Liver (tissue), 9 donors: ENCODE data around the gene SKI. TPM values are rescaled to one million over a fixed set of nuclear protein-coding genes. Genes with fewer than 3 reads are reported as not detected.

ENCODE experiments used
- DNase-seq: peaks from one replicate; pipeline ENCODE4 v3.0.0-alpha.2; 2017; ENCODE audit warnings: low spot score
- H3K27ac ChIP-seq, 2 donors: one replicate each; pipeline ENCODE4 v1.7.0; 2013; ENCODE audit warnings: inconsistent platforms in 2 of 2, low read length in 2 of 2, control low read depth in 1 of 2, low read depth in 1 of 2, mild to moderate bottlenecking in 1 of 2
- H3K27me3 ChIP-seq, 4 donors: one replicate each; pipeline versions ENCODE4 v1.6.1 to v1.7.0; 2013; ENCODE audit warnings: low read length in 3 of 4, inconsistent platforms in 1 of 4, mild to moderate bottlenecking in 1 of 4, moderate library complexity in 1 of 4; ENCODE audit not compliant: control insufficient read depth in 4 of 4, insufficient read depth in 4 of 4
- H3K36me3 ChIP-seq, 4 donors: one replicate each; pipeline versions ENCODE4 v1.6.1 to v1.7.0; 2013; ENCODE audit warnings: low read length in 3 of 4, mild to moderate bottlenecking in 3 of 4, low read depth in 1 of 4, moderate library complexity in 1 of 4; ENCODE audit not compliant: control insufficient read depth in 4 of 4, insufficient read depth in 3 of 4
- H3K4me1 ChIP-seq, 4 donors: one replicate each; pipeline versions ENCODE4 v1.6.1 to v1.7.0; 2013; ENCODE audit warnings: low read length in 3 of 4, mild to moderate bottlenecking in 3 of 4, moderate library complexity in 1 of 4; ENCODE audit not compliant: control insufficient read depth in 4 of 4, insufficient read depth in 4 of 4
- H3K4me3 ChIP-seq, 3 donors: one replicate each; pipeline versions ENCODE4 v1.6.1 to v1.7.0; 2013; ENCODE audit warnings: low read length in 3 of 3, control low read depth in 1 of 3, low read depth in 1 of 3, mild to moderate bottlenecking in 1 of 3
- H3K9ac ChIP-seq, 2 donors: one replicate each; pipeline ENCODE4 v1.7.0; 2013; ENCODE audit warnings: low read length in 2 of 2, mild to moderate bottlenecking in 2 of 2, moderate library complexity in 2 of 2, control low read depth in 1 of 2, low read depth in 1 of 2
- H3K9me3 ChIP-seq, 4 donors: one replicate each; pipeline versions ENCODE4 v1.6.1 to v1.7.0; 2013; ENCODE audit warnings: low read length in 3 of 4; ENCODE audit not compliant: control insufficient read depth in 4 of 4
- EGR1 ChIP-seq, 2 donors: IDR thresholded peaks; 2 replicates each; pipeline ENCODE4 v1.6.1; 2016 to 2018; ENCODE audit warnings: antibody characterized with exemption in 2 of 2, low read depth in 2 of 2
- FOXA1 ChIP-seq: IDR thresholded peaks from 2 replicates; pipeline ENCODE4 v1.6.1; 2016; ENCODE audit warnings: antibody characterized with exemption
- FOXA2 ChIP-seq: IDR thresholded peaks from 2 replicates; pipeline ENCODE4 v1.6.1; 2016; ENCODE audit warnings: antibody characterized with exemption
- GABPA ChIP-seq, 2 donors: IDR thresholded peaks in 1 of 2; conservative IDR thresholded peaks in 1 of 2; 2 replicates each; pipeline ENCODE4 v1.6.1; 2016; ENCODE audit warnings: antibody characterized with exemption in 2 of 2, mild to moderate bottlenecking in 1 of 2, moderate library complexity in 1 of 2
- HNF4A ChIP-seq, 2 donors: conservative IDR thresholded peaks; 2 replicates each; pipeline ENCODE4 v1.6.1; 2016; ENCODE audit warnings: antibody characterized with exemption in 2 of 2, mild to moderate bottlenecking in 2 of 2
- HNF4G ChIP-seq: IDR thresholded peaks from 2 replicates; pipeline ENCODE4 v1.6.1; 2016; ENCODE audit warnings: antibody characterized with exemption
- JUND ChIP-seq, 2 donors: IDR thresholded peaks; 2 replicates each; pipeline ENCODE4 v1.6.1; 2016; ENCODE audit warnings: antibody characterized with exemption in 2 of 2
- NR2F2 ChIP-seq: IDR thresholded peaks from 2 replicates; pipeline ENCODE4 v1.6.1; 2016; ENCODE audit warnings: antibody characterized with exemption
- RAD21 ChIP-seq, 2 donors: IDR thresholded peaks; 2 replicates each; pipeline ENCODE4 v1.6.1; 2016; ENCODE audit warnings: antibody characterized with exemption in 2 of 2, mild to moderate bottlenecking in 2 of 2
- RXRA ChIP-seq, 2 donors: IDR thresholded peaks; 2 replicates each; pipeline ENCODE4 v1.6.1; 2017 to 2018; ENCODE audit warnings: antibody characterized with exemption in 2 of 2, mild to moderate bottlenecking in 1 of 2
- SP1 ChIP-seq: IDR thresholded peaks from 2 replicates; pipeline ENCODE4 v1.6.1; 2018; ENCODE audit warnings: antibody characterized with exemption, mild to moderate bottlenecking
- TAF1 ChIP-seq: conservative IDR thresholded peaks from 2 replicates; pipeline ENCODE4 v1.6.1; 2016; ENCODE audit warnings: antibody characterized with exemption, mild to moderate bottlenecking
- YY1 ChIP-seq: IDR thresholded peaks from 2 replicates; pipeline ENCODE4 v1.6.1; 2016; ENCODE audit warnings: antibody characterized with exemption, mild to moderate bottlenecking
- WGBS: extraction: QIAGEN DNeasy Blood & Tissue Kit; methylation state at CpG from one replicate; pipeline ENCODE4 v1.1.7; 2013; 5-methylcytosine and 5-hydroxymethylcytosine counted together
- polyA plus RNA-seq, 2 donors: library from polyadenylated mRNA; stranded (reverse) in 1 of 2; unstranded in 1 of 2; fragments of 200-250 nt in 1 of 2; fragments of >200 nt in 1 of 2; fragmentation: Nextera tagmentation in 1 of 2; extraction: Ambion mirVana in 1 of 2; gene quantifications; one replicate each; pipeline versions ENCODE4 v1.2.1 to v1.2.3, GENCODE V29; 2013 to 2015
- total RNA-seq, 2 donors: library from RNA; depleted of rRNA; stranded (reverse); fragments of >200 nt; gene quantifications; one replicate each; pipeline ENCODE4 v1.2.3, GENCODE V29; 2014
- TF ChIP-seq, protein P1 (sequence below): IDR thresholded peaks from 2 replicates; pipeline ENCODE4 v1.6.1; 2016; ENCODE audit warnings: antibody characterized with exemption, mild to moderate bottlenecking
- TF ChIP-seq, protein P2 (sequence below): fragments of 150-350 bp; IDR thresholded peaks from 2 replicates; pipeline ENCODE4 v1.5.1; 2017; ENCODE audit warnings: improper control_type of control experiment, low read depth, low read length; ENCODE audit not compliant: missing input control
- TF ChIP-seq, protein P3 (sequence below): IDR thresholded peaks from 2 replicates; pipeline ENCODE4 v1.6.1; 2016; ENCODE audit warnings: antibody characterized with exemption
- TF ChIP-seq, protein P4 (sequence below): IDR thresholded peaks from 2 replicates; pipeline ENCODE4 v1.6.1; 2016; ENCODE audit warnings: antibody characterized with exemption
- donor health status: healthy.
- donor health status: healthy.
- donor health status: healthy.
- donor health status: healthy.
- donor health status: healthy.

SKI gene
- total and polyA plus RNA-seq, 4 donors, result 3.2 to 21.3 (median 19.5) TPM

DNA sequence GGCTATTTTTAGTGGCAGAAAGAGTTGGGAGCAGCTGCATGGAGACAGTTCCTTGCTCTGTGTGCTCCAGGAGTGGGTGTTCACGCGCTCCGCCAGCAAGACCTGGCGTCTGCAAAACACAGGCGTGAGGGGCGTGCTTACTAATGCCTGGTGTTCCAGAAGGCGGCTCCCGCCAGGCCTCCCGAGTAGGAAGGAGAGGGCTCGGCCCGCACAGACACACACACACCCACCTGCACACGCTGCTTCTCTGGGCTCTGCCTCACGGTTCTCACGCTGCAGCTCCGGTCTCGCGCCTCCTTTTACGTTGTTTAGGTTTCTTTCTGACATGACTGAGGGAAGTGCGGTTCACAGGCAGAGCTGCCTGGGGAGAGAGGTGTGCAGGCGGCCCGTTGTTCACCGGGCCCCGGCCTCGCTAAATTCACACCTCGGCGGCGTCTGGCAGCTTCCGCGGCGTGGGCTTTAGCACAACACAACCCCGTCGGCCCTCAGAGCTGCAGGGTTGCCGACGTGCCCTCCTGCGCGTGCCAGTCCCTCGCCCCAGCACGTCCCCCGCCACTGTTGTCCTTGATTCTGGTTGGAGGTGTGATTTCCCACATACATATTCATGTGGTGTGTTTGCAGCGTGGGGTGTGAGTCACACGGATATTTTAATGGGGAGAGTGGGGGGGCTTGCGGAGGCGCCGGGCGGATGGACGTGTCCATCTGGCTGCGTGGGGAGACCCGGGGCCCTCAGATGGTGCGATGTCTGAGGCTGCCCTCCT, 77.0 kb downstream of the SKI start:
- 92% methylated on average over 49 of the region's 49 CpGs for WGBS
- no peaks in the 10 kb centered on the region for H3K27me3 ChIP-seq
- H3K27ac ChIP-seq, result no peak overlapping the region
- no peak overlapping the region for H3K4me3 ChIP-seq
- DNase-seq, result no peak
- H3K9ac ChIP-seq, result no peak overlapping the region
- peaks cover 27 to 53% (median 31%) of the 10 kb centered on the region in 4 donors for H3K36me3 ChIP-seq
- TF ChIP-seq GABPA (IDR thresholded peaks at IDR 0.05 in 1 of 2, conservative IDR thresholded peaks at IDR 0.05 in 1 of 2) (no peak), RAD21 (IDR thresholded peaks at IDR 0.05) (no peak), TAF1 (no peak), JUND (IDR thresholded peaks at IDR 0.05) (no peak), SP1 (no peak), FOXA1 (no peak), HNF4G (no peak), FOXA2 (no peak), EGR1 (IDR thresholded peaks at IDR 0.05; ENCODE audit: low read depth in 2 of 2) (no peak), HNF4A (conservative IDR thresholded peaks at IDR 0.05) (no peak)
- TF ChIP-seq, protein P1, sequence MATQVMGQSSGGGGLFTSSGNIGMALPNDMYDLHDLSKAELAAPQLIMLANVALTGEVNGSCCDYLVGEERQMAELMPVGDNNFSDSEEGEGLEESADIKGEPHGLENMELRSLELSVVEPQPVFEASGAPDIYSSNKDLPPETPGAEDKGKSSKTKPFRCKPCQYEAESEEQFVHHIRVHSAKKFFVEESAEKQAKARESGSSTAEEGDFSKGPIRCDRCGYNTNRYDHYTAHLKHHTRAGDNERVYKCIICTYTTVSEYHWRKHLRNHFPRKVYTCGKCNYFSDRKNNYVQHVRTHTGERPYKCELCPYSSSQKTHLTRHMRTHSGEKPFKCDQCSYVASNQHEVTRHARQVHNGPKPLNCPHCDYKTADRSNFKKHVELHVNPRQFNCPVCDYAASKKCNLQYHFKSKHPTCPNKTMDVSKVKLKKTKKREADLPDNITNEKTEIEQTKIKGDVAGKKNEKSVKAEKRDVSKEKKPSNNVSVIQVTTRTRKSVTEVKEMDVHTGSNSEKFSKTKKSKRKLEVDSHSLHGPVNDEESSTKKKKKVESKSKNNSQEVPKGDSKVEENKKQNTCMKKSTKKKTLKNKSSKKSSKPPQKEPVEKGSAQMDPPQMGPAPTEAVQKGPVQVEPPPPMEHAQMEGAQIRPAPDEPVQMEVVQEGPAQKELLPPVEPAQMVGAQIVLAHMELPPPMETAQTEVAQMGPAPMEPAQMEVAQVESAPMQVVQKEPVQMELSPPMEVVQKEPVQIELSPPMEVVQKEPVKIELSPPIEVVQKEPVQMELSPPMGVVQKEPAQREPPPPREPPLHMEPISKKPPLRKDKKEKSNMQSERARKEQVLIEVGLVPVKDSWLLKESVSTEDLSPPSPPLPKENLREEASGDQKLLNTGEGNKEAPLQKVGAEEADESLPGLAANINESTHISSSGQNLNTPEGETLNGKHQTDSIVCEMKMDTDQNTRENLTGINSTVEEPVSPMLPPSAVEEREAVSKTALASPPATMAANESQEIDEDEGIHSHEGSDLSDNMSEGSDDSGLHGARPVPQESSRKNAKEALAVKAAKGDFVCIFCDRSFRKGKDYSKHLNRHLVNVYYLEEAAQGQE, result no peak
- TF ChIP-seq, protein P2, sequence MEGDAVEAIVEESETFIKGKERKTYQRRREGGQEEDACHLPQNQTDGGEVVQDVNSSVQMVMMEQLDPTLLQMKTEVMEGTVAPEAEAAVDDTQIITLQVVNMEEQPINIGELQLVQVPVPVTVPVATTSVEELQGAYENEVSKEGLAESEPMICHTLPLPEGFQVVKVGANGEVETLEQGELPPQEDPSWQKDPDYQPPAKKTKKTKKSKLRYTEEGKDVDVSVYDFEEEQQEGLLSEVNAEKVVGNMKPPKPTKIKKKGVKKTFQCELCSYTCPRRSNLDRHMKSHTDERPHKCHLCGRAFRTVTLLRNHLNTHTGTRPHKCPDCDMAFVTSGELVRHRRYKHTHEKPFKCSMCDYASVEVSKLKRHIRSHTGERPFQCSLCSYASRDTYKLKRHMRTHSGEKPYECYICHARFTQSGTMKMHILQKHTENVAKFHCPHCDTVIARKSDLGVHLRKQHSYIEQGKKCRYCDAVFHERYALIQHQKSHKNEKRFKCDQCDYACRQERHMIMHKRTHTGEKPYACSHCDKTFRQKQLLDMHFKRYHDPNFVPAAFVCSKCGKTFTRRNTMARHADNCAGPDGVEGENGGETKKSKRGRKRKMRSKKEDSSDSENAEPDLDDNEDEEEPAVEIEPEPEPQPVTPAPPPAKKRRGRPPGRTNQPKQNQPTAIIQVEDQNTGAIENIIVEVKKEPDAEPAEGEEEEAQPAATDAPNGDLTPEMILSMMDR, result no peak
- TF ChIP-seq, protein P3, sequence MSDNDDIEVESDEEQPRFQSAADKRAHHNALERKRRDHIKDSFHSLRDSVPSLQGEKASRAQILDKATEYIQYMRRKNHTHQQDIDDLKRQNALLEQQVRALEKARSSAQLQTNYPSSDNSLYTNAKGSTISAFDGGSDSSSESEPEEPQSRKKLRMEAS, result no peak
- no peaks in the 10 kb centered on the region for H3K9me3 ChIP-seq
- peaks cover 0 to 21% (median 7%) of the 10 kb centered on the region in 4 donors for H3K4me1 ChIP-seq

DNA sequence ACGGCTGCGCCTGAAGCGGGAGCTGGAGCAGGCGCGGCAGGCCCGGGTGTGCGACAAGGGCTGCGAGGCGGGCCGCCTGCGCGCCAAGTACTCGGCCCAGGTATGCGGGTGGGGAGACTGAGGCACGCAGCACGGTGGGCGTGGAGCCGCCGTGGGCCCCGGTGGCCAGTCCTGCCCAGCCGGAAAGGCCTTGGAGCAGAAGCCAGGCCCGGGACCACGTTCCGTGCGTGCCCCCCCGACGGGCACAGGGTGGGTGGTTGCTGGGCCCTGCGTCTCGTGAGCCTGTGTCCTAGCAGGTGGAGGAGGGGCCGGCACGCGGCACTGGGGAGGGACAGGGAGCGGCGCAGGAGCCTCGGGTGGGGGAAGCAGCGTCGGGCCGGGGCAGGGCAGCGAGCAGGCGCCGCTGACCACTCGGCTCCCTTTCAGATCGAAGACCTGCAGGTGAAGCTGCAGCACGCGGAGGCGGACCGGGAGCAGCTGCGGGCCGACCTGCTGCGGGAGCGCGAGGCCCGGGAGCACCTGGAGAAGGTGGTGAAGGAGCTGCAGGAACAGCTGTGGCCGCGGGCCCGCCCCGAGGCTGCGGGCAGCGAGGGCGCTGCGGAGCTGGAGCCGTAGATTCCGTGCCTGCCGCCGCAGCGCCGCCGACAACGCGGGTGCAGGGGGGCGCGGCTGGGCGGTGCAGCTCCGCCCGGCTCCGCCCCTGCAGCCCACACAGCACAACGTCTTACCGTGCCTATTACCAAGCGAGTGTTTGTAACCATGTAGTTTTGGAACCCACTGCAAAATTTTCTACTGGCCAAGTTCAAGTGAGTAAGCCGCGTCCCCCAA, 78.2 kb downstream of the SKI start:
- H3K9ac ChIP-seq, result no peak overlapping the region
- no peak for DNase-seq
- no peaks in the 10 kb centered on the region for H3K9me3 ChIP-seq
- no peak overlapping the region for H3K27ac ChIP-seq
- H3K27me3 ChIP-seq, result no peaks in the 10 kb centered on the region
- H3K36me3 ChIP-seq, result peaks cover 27 to 53% (median 31%) of the 10 kb centered on the region in 4 donors
- 94% methylated on average over 81 of the region's 81 CpGs for WGBS
- H3K4me1 ChIP-seq, result peaks cover 0 to 14% (median 5%) of the 10 kb centered on the region in 4 donors
- no peak overlapping the region for H3K4me3 ChIP-seq
- TF ChIP-seq SP1 (no peak), HNF4A (conservative IDR thresholded peaks at IDR 0.05) (no peak), RXRA (IDR thresholded peaks at IDR 0.05) (no peak), NR2F2 (no peak), YY1 (no peak), FOXA1 (no peak), TAF1 (no peak), GABPA (IDR thresholded peaks at IDR 0.05 in 1 of 2, conservative IDR thresholded peaks at IDR 0.05 in 1 of 2) (no peak)
- TF ChIP-seq, protein P4, sequence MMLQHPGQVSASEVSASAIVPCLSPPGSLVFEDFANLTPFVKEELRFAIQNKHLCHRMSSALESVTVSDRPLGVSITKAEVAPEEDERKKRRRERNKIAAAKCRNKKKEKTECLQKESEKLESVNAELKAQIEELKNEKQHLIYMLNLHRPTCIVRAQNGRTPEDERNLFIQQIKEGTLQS, result no peak
- TF ChIP-seq, protein P3, result no peak
- TF ChIP-seq, protein P2, result no peak
- TF ChIP-seq, protein P1, result no peak
